OCI-LY7 (cell line): ENCODE results near the gene UBD. TPM values are rescaled to one million over a fixed set of nuclear protein-coding genes. Genes with fewer than 3 reads are reported as not detected.

ENCODE experiments used
- BruUV-seq: library from RNA; stranded (reverse); fragments of 400-500 nt; replicated peaks from 2 replicates; lab custom pipeline; 2021; lab: Mats Ljungman, UMichigan
- CTCF ChIA-PET: fragments of 300-600 bp; sonication (Branson Sonifier 250); formaldehyde crosslinking; loops from one replicate; lab custom pipeline; 2022; ENCODE audit warnings: antibody characterized with exemption; ENCODE audit not compliant: unreplicated experiment; lab: Charles Lee
- POLR2A ChIA-PET: fragments of 300-600 bp; sonication (Branson Sonifier 250); formaldehyde crosslinking; loops from one replicate; lab custom pipeline; 2022; ENCODE audit warnings: antibody characterized with exemption; lab: Charles Lee
- DNase-seq: peaks from one replicate; pipeline ENCODE4 v3.0.0-alpha.2; 2015; ENCODE audit warnings: low spot score
- H2AFZ ChIP-seq: fragments of 200-600 bp; sonication (generic), shearing (Covaris generic); 2 replicates; pipeline ENCODE4 v1.6.1; 2014; ENCODE audit warnings: mild to moderate bottlenecking, antibody characterized with exemption, low read length, moderate library complexity
- H3K27ac ChIP-seq: fragments of 200-600 bp; sonication (generic); 2 replicates; pipeline ENCODE4 v1.5.1; 2014; ENCODE audit warnings: mixed run types, low read depth, mild to moderate bottlenecking, moderate library complexity, low read length, inconsistent platforms; ENCODE audit not compliant: poor library complexity, severe bottlenecking
- H3K36me3 ChIP-seq: fragments of 200-600 bp; sonication (generic); 2 replicates; pipeline ENCODE4 v1.6.1; 2014; ENCODE audit warnings: mild to moderate bottlenecking, antibody characterized with exemption, low read length, moderate library complexity, mixed read lengths; ENCODE audit not compliant: insufficient read depth
- H3K4me1 ChIP-seq: fragments of 200-600 bp; sonication (generic); 2 replicates; pipeline ENCODE4 v1.5.1; 2014; ENCODE audit warnings: mild to moderate bottlenecking, low read length; ENCODE audit not compliant: insufficient read depth, poor library complexity, severe bottlenecking
- H3K4me2 ChIP-seq: fragments of 200-600 bp; sonication (generic); 2 replicates; pipeline ENCODE4 v1.6.1; 2014; ENCODE audit warnings: mild to moderate bottlenecking, low read length
- H3K4me3 ChIP-seq: fragments of 200-600 bp; sonication (generic); 2 replicates; pipeline ENCODE4 v1.5.1; 2014; ENCODE audit warnings: mild to moderate bottlenecking, low read depth, low read length; ENCODE audit not compliant: poor library complexity, severe bottlenecking
- H3K79me2 ChIP-seq: fragments of 200-600 bp; sonication (generic); 2 replicates; pipeline ENCODE4 v1.6.1; 2016; ENCODE audit warnings: low read depth, mild to moderate bottlenecking, low read length, moderate library complexity, mixed read lengths; ENCODE audit not compliant: insufficient read depth
- H3K9me2 ChIP-seq: fragments of 200-600 bp; sonication (generic); 2 replicates; pipeline ENCODE4 v1.6.1; 2016; ENCODE audit warnings: mild to moderate bottlenecking, low read length, mixed read lengths; ENCODE audit not compliant: insufficient read depth
- H3K9me3 ChIP-seq: fragments of 200-600 bp; sonication (generic); 2 replicates; pipeline ENCODE4 v1.6.1; 2014; ENCODE audit warnings: mild to moderate bottlenecking, mixed run types, low read length, mixed read lengths
- H4K20me1 ChIP-seq: fragments of 200-600 bp; sonication (generic); 2 replicates; pipeline ENCODE4 v1.6.1; 2014; ENCODE audit warnings: mild to moderate bottlenecking, antibody characterized with exemption, low read length, moderate library complexity, mixed read lengths; ENCODE audit not compliant: insufficient read depth
- EZH2phosphoT487 ChIP-seq: fragments of 200-600 bp; sonication (generic); IDR thresholded peaks from 2 replicates; pipeline ENCODE4 v1.6.1; 2018; ENCODE audit warnings: low read depth, borderline replicate concordance, mild to moderate bottlenecking, mixed run types, antibody characterized with exemption, low read length, moderate library complexity, mixed read lengths
- intact Hi-C: fragments of 100-400 bp; cut with micrococcal nuclease; formaldehyde crosslinking; loops from one replicate; pipeline ENCODE4 v1.10.0; 2022; ENCODE audit not compliant: unreplicated experiment
- total RNA-seq, 2 experiments: library from RNA; depleted of rRNA in 1 of 2; stranded (reverse); fragments of >200 nt in 1 of 2; shearing (Covaris generic) in 1 of 2; gene quantifications; 2 replicates each; pipeline ENCODE4 v1.2.3, GENCODE V29; 2014 to 2022
- TF ChIP-seq, protein P1 (sequence below): fragments of 200-600 bp; sonication (generic); conservative IDR thresholded peaks from 2 replicates; pipeline ENCODE4 v1.5.1; 2014; ENCODE audit warnings: mild to moderate bottlenecking, antibody characterized with exemption, low read length, moderate library complexity, mixed read lengths

UBD gene
- total RNA-seq, 2 experiments from 2014 or later, result not detected

DNA sequence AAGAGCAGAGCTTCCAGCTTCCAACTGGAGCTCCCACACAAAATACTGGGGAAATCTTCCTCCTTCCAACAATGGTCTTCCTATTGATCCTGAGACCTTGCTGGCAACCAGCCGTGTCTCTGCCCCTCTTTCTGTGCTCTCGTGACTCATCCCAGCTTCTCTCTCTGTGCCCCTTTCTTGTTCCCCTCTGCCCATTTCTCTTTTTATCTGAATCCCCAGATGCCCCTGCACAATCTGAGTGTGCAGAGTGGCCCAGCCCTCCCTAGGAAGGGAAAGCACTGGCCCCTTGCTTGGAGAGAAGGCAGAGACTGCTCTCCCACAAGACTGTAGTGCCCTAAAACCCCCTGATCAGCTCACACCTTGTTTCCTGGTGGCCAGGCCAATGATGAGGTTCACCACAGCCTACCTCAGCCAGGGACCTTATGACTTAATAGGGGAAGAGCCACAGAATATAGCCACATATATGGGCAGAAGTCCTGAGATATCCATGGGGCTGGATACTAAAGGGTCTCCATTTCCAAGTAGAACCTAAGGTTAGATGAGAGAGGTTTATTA lies 48.7 kb downstream of the UBD start:
- Histone ChIP-seq H3K9me3 (no peaks in the 10 kb centered on the region), H3K4me3 (no peak overlapping the region), H3K27ac (no peak overlapping the region), H4K20me1 (no peaks in the 10 kb centered on the region), H3K9me2 (no peaks in the 10 kb centered on the region), H2AFZ (no peak overlapping the region), H3K4me2 (no peak overlapping the region), H3K4me1 (no peaks in the 10 kb centered on the region), H3K36me3 (no peaks in the 10 kb centered on the region), H3K79me2 (no peaks in the 10 kb centered on the region)
- BruUV-seq, result no TSS peak
- intact Hi-C loops, result no loop called here
- ChIA-PET CTCF (no interaction called here), POLR2A (no interaction called here)
- TF ChIP-seq, protein P1, sequence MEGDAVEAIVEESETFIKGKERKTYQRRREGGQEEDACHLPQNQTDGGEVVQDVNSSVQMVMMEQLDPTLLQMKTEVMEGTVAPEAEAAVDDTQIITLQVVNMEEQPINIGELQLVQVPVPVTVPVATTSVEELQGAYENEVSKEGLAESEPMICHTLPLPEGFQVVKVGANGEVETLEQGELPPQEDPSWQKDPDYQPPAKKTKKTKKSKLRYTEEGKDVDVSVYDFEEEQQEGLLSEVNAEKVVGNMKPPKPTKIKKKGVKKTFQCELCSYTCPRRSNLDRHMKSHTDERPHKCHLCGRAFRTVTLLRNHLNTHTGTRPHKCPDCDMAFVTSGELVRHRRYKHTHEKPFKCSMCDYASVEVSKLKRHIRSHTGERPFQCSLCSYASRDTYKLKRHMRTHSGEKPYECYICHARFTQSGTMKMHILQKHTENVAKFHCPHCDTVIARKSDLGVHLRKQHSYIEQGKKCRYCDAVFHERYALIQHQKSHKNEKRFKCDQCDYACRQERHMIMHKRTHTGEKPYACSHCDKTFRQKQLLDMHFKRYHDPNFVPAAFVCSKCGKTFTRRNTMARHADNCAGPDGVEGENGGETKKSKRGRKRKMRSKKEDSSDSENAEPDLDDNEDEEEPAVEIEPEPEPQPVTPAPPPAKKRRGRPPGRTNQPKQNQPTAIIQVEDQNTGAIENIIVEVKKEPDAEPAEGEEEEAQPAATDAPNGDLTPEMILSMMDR, result no peak
- TF ChIP-seq EZH2phosphoT487, result no peak
- DNase-seq, result no peak

DNA sequence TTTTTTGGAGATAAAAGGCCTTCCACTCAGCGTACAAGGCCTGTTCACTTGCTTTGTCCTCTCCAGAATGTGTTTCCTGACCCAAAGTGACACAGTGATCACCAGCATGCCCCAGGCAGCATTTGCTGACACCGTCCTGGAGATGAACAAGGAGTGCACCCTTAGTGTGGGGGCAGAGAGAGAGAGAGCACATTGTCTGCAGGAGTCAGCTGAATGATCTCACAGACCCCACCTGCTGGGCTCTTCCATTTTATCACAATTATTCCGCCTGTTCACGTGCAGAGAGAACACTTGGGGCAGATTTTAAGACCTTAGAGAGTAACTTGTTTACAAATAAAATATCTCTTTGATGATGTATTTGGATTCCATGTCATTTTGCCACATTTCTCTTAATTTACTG lies 49.3 kb downstream of the UBD start:
- Histone ChIP-seq H3K27ac (no peak overlapping the region), H3K9me3 (no peaks in the 10 kb centered on the region), H3K4me2 (no peak overlapping the region), H3K4me1 (no peaks in the 10 kb centered on the region), H3K79me2 (no peaks in the 10 kb centered on the region), H3K9me2 (no peaks in the 10 kb centered on the region), H3K36me3 (no peaks in the 10 kb centered on the region), H2AFZ (no peak overlapping the region), H3K4me3 (no peak overlapping the region), H4K20me1 (no peaks in the 10 kb centered on the region)
- no peak for TF ChIP-seq EZH2phosphoT487
- TF ChIP-seq, protein P1, result peak; percentile 54
- POLR2A ChIA-PET, result no interaction called here
- DNase-seq, result peak; percentile 32
- no TSS peak for BruUV-seq
- CTCF ChIA-PET, result no interaction called here
- intact Hi-C loops, result no loop called here

DNA sequence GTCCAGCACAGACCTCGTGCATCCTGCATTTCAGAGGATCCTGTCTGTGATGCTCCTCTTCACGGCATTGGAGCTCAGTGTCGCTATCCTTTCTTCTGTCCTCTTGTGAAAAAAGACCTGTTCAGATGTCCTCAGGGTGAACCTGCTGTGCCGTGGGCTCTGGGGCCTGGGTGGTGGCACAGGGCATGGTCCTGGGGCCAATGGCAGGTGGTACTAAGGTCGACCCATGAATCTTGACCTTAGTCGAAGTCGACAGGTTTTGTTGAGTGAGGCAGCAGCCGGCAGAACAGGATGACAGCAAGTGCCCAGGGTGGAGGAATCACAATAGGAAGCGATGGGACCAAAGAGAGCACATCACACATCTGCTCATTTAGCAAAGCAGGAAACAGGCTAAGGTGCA lies 49.8 kb downstream of the UBD start:
- H4K20me1 ChIP-seq, result no peaks in the 10 kb centered on the region
- H3K36me3 ChIP-seq, result no peaks in the 10 kb centered on the region
- H2AFZ ChIP-seq, result no peak overlapping the region
- CTCF ChIA-PET, result no interaction called here
- H3K4me2 ChIP-seq, result no peak overlapping the region
- POLR2A ChIA-PET, result no interaction called here
- TF ChIP-seq, protein P1, result no peak
- no peak for TF ChIP-seq EZH2phosphoT487
- H3K27ac ChIP-seq, result no peak overlapping the region
- no peak overlapping the region for H3K4me3 ChIP-seq
- no peaks in the 10 kb centered on the region for H3K4me1 ChIP-seq
- DNase-seq, result no peak
- intact Hi-C loops, result no loop called here
- no peaks in the 10 kb centered on the region for H3K79me2 ChIP-seq
- no peaks in the 10 kb centered on the region for H3K9me2 ChIP-seq
- no TSS peak for BruUV-seq
- H3K9me3 ChIP-seq, result no peaks in the 10 kb centered on the region
